Measurements from ENCODE around the gene MAZ. TPM values are rescaled to one million over a fixed set of nuclear protein-coding genes. Genes with fewer than 3 reads are reported as not detected.

The MAZ gene
- total and polyA plus RNA-seq, 2 of the 13 experiments (the other 11 are each of a cell fraction or from before 2014, with no cell fraction given) = 203 to 277 TPM

DNA sequence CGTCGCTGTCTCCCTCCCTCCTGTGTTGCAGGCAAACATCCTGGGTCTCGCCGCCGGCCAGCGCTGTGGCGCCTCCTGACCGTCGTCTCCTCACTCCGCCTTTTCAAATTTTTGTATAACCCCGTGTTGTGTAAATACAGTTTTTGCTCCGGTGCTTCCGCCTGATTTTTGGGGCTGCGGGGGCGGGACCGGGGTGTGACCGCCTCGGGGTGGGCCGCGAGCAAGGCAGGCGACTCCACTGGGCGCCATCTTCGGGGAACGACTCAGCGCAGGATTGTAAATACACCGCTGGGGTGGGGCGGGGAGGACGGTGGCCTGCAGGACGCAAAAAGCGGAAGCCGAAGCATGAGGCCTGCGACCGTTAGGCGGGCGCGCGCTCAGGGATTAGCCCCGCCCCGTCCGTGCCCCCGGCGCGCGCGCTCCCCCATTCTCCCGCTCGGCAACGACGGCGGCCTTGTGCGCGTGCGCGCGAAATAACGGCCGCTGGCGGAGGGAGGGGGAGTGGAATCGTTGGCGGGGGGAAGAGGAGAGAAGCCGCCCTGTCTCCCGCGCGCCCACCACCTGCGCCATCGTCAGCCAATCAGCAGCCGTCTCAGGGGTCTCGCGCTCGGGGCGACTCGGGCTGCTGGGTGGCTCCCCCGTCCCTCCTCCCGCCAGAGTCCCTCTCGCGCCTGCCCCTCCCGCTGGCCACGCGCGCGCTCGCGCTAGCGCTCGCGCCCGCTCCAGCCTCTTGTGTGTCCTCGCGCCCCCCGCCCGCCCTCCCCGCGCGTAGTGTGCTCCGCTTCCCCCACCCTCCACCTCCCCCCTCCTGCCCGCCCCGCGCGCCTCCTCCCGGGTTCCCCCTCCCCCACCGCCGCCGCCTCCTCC lies 864 bp upstream of the MAZ start (continued):
- TF ChIP-seq ZBTB4 (CRISPR knock-in tag; IDR thresholded peaks at IDR 0.05; ENCODE audit: borderline replicate concordance) = peak; percentile 90; the same call in 1 of the 2 replicates
- TF ChIP-seq MEF2D (CRISPR knock-in tag; IDR thresholded peaks at IDR 0.05) = peak; percentile 38; the same call in 1 of the 2 replicates
- peak; percentile 80; the same call in 1 of the 2 replicates for TF ChIP-seq KDM3A (CRISPR knock-in tag; IDR thresholded peaks at IDR 0.05; ENCODE audit: low read depth)
- no peak for TF ChIP-seq TCF12 (IDR thresholded peaks at IDR 0.05)
- TF ChIP-seq TCF12 (CRISPR knock-in tag; IDR thresholded peaks at IDR 0.05) = peak; percentile 72; the same call in 1 of the 2 replicates
- TF ChIP-seq, protein P1, sequence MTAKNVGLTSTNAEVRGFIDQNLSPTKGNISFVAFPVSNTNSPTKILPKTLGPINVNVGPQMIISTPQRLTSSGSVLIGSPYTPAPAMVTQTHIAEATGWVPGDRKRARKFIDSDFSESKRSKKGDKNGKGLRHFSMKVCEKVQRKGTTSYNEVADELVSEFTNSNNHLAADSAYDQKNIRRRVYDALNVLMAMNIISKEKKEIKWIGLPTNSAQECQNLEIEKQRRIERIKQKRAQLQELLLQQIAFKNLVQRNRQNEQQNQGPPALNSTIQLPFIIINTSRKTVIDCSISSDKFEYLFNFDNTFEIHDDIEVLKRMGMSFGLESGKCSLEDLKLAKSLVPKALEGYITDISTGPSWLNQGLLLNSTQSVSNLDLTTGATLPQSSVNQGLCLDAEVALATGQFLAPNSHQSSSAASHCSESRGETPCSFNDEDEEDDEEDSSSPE (CRISPR knock-in tag; IDR thresholded peaks at IDR 0.05) = peak; percentile 97

Data from HepG2 (cell line).